Measurements from ENCODE around the gene NSMCE1. TPM values are rescaled to one million over a fixed set of nuclear protein-coding genes. Genes with fewer than 3 reads are reported as not detected.

The NSMCE1 gene
- total and polyA plus RNA-seq, 4 donors, result 16.5 to 39.0 (median 21.7) TPM

- Histone ChIP-seq H3K9ac (ENCODE audit: low read depth in 1 of 2, low read length in 2 of 2) (no peak overlapping the region), H3K9me3 (ENCODE audit: control insufficient read depth in 4 of 4, low read length in 3 of 4) (no peaks in the 10 kb centered on the region), H3K4me1 (ENCODE audit: control insufficient read depth in 4 of 4, insufficient read depth in 4 of 4, low read length in 3 of 4) (peaks cover 9 to 21% (median 15%) of the 10 kb centered on the region in 4 donors), H3K27ac (ENCODE audit: low read depth in 1 of 2, low read length in 2 of 2) (no peak overlapping the region), H3K27me3 (ENCODE audit: control insufficient read depth in 4 of 4, insufficient read depth in 4 of 4, low read length in 3 of 4) (no peaks in the 10 kb centered on the region), H3K36me3 (ENCODE audit: control insufficient read depth in 4 of 4, insufficient read depth in 3 of 4, low read depth in 1 of 4, low read length in 3 of 4) (no peaks in the 10 kb centered on the region), H3K4me3 (ENCODE audit: low read depth in 1 of 3, low read length in 3 of 3) (no peak overlapping the region)
- TF ChIP-seq REST (IDR thresholded peaks at IDR 0.05) (no peak), YY1 (IDR thresholded peaks at IDR 0.05) (no peak), RXRA (IDR thresholded peaks at IDR 0.05) (no peak), EGR1 (IDR thresholded peaks at IDR 0.05; ENCODE audit: low read depth in 2 of 2) (no peak), SP1 (IDR thresholded peaks at IDR 0.05) (no peak), FOXA1 (IDR thresholded peaks at IDR 0.05) (no peak)
- WGBS, result 83% methylated on average over 16 of the region's 16 CpGs
- DNase-seq (ENCODE audit: low spot score), result no peak
Measured at GRCh38 chr16:27310576-27311447, 42.2 kb upstream of the NSMCE1 start.

GRCh38 chr16:27308792-27309191 lies 40.2 kb upstream of the NSMCE1 start:
- WGBS, result 94% methylated on average over 1 of the region's 1 CpG

More at GRCh38 chr16:27308792-27309191, 40.2 kb upstream of the NSMCE1 start:
- Histone ChIP-seq H3K4me3 (ENCODE audit: low read depth in 1 of 3, low read length in 3 of 3) (no peak overlapping the region), H3K4me1 (ENCODE audit: control insufficient read depth in 4 of 4, insufficient read depth in 4 of 4, low read length in 3 of 4) (peaks cover 9 to 12% (median 9%) of the 10 kb centered on the region in 4 donors), H3K9me3 (ENCODE audit: control insufficient read depth in 4 of 4, low read length in 3 of 4) (no peaks in the 10 kb centered on the region), H3K36me3 (ENCODE audit: control insufficient read depth in 4 of 4, insufficient read depth in 3 of 4, low read depth in 1 of 4, low read length in 3 of 4) (no peaks in the 10 kb centered on the region), H3K9ac (ENCODE audit: low read depth in 1 of 2, low read length in 2 of 2) (no peak overlapping the region), H3K27me3 (ENCODE audit: control insufficient read depth in 4 of 4, insufficient read depth in 4 of 4, low read length in 3 of 4) (no peaks in the 10 kb centered on the region), H3K27ac (ENCODE audit: low read depth in 1 of 2, low read length in 2 of 2) (no peak overlapping the region)
- TF ChIP-seq HNF4A (conservative IDR thresholded peaks at IDR 0.05) (no peak), TAF1 (conservative IDR thresholded peaks at IDR 0.05) (no peak), RAD21 (IDR thresholded peaks at IDR 0.05) (no peak), RXRA (IDR thresholded peaks at IDR 0.05) (no peak), CTCF (IDR thresholded peaks at IDR 0.05; ENCODE audit: low read depth, low read length, missing input control) (no peak), ZBTB33 (IDR thresholded peaks at IDR 0.05) (no peak), EGR1 (IDR thresholded peaks at IDR 0.05; ENCODE audit: low read depth in 2 of 2) (no peak), GABPA (IDR thresholded peaks at IDR 0.05 in 1 of 2, conservative IDR thresholded peaks at IDR 0.05 in 1 of 2) (no peak), REST (IDR thresholded peaks at IDR 0.05) (no peak), ATF3 (IDR thresholded peaks at IDR 0.05) (no peak)
- no peak for DNase-seq (ENCODE audit: low spot score)
